HEK293 (cell line): ENCODE measurements around the gene GDPD5.

Source experiments
- CTCF ChIP-seq: fragments of 450-650 bp; formaldehyde crosslinking; IDR thresholded peaks from 2 replicates; pipeline ENCODE4 v1.5.1; 2016; ENCODE audit warnings: missing biosample characterization, missing genetic modification characterization
- RBAK ChIP-seq: fragments of 450-650 bp; formaldehyde crosslinking; IDR thresholded peaks from 2 replicates; pipeline ENCODE4 v1.5.1; 2016; ENCODE audit warnings: missing biosample characterization, missing genetic modification characterization
- SALL2 ChIP-seq: fragments of 450-650 bp; formaldehyde crosslinking; IDR thresholded peaks from 2 replicates; pipeline ENCODE4 v1.5.0; 2017; ENCODE audit warnings: missing biosample characterization, mild to moderate bottlenecking, missing genetic modification characterization, borderline replicate concordance
- YY1 ChIP-seq: fragments of 450-650 bp; formaldehyde crosslinking; IDR thresholded peaks from 2 replicates; pipeline ENCODE4 v1.5.1; 2018; ENCODE audit warnings: missing biosample characterization, missing genetic modification characterization
- ZBTB7A ChIP-seq: fragments of 450-650 bp; formaldehyde crosslinking; IDR thresholded peaks from 2 replicates; pipeline ENCODE4 v1.5.1; 2016; ENCODE audit warnings: low read depth, missing biosample characterization, missing genetic modification characterization
- ZNF571 ChIP-seq: fragments of 450-650 bp; formaldehyde crosslinking; IDR thresholded peaks from 2 replicates; pipeline ENCODE4 v1.5.0; 2017; ENCODE audit warnings: missing biosample characterization, missing genetic modification characterization
- ZNF658 ChIP-seq: fragments of 450-650 bp; formaldehyde crosslinking; IDR thresholded peaks from 2 replicates; pipeline ENCODE4; 2016; ENCODE audit warnings: missing biosample characterization, missing genetic modification characterization

GRCh38 chr11:75541193-75542087 is 15.7 kb upstream of the GDPD5 start:
- no peak for TF ChIP-seq CTCF
- TF ChIP-seq ZNF571 (tag by site-specific recombination): no peak
- no peak for TF ChIP-seq ZNF658 (tag by site-specific recombination)
- TF ChIP-seq ZBTB7A (tag by site-specific recombination): no peak
- TF ChIP-seq SALL2 (tag by site-specific recombination): no peak
- no peak for TF ChIP-seq RBAK (tag by site-specific recombination)
- no peak for TF ChIP-seq YY1
